HG03378 (cell line): ENCODE data around the gene GAPT.

Experiments
- ATAC-seq: cut with Tn5 transposase; IDR thresholded peaks from one replicate; pipeline ENCODE4 v1.9.1; 2021; ENCODE audit warnings: mild to moderate bottlenecking, moderate library complexity; ENCODE audit not compliant: unreplicated experiment

GAPT gene

GRCh38 chr5:58460732-58461286 lies 30.4 kb upstream of the GAPT start:
- ATAC-seq = peak; percentile 84

- ATAC-seq = no peak
These were observed 29.1 kb upstream of the GAPT start for GRCh38 chr5:58462154-58462553.

GRCh38 chr5:58462623-58463230 lies 28.5 kb upstream of the GAPT start:
- no peak for ATAC-seq

- ATAC-seq = peak; percentile 98
These were observed 24.3 kb upstream of the GAPT start for GRCh38 chr5:58466939-58467338.

- no peak for ATAC-seq
These were observed 21.3 kb upstream of the GAPT start for GRCh38 chr5:58469896-58470295.

GRCh38 chr5:58475404-58475803 lies 15.8 kb upstream of the GAPT start:
- no peak for ATAC-seq

GRCh38 chr5:58477760-58478376 lies 13.4 kb upstream of the GAPT start:
- ATAC-seq = no peak

- no peak for ATAC-seq
These were observed 10.1 kb upstream of the GAPT start for GRCh38 chr5:58481066-58481676.

- ATAC-seq = no peak
These were observed 9.4 kb upstream of the GAPT start for GRCh38 chr5:58481828-58482227.

GRCh38 chr5:58482536-58482935 lies 8.7 kb upstream of the GAPT start:
- no peak for ATAC-seq

- no peak for ATAC-seq
These were observed 6.7 kb upstream of the GAPT start for GRCh38 chr5:58484505-58484904.

- ATAC-seq = no peak
These were observed 4.9 kb upstream of the GAPT start for GRCh38 chr5:58486290-58486689.

- no peak for ATAC-seq
These were observed 709 bp upstream of the GAPT start for GRCh38 chr5:58490402-58491050.

GRCh38 chr5:58493141-58493540 lies 1.9 kb downstream of the GAPT start:
- ATAC-seq = no peak

- ATAC-seq = no peak
These were observed 5.3 kb downstream of the GAPT start for GRCh38 chr5:58496488-58496887.

GRCh38 chr5:58497386-58497785 lies 6.2 kb downstream of the GAPT start:
- ATAC-seq = no peak

- no peak for ATAC-seq
These were observed 6.7 kb downstream of the GAPT start for GRCh38 chr5:58497921-58498320.

GRCh38 chr5:58498340-58498942 lies 7.2 kb downstream of the GAPT start:
- ATAC-seq = no peak

- ATAC-seq = no peak
These were observed 8.0 kb downstream of the GAPT start for GRCh38 chr5:58499231-58499630.

- no peak for ATAC-seq
These were observed 8.7 kb downstream of the GAPT start for GRCh38 chr5:58499941-58500340.

- ATAC-seq = no peak
These were observed 10.7 kb downstream of the GAPT start for GRCh38 chr5:58501778-58502417.
